ENCODE results near the gene LPP.
"Not testable (repeated sequence)": the region's sequence is repeated elsewhere in the genome, so short reads cannot be mapped to it uniquely, and the experiment has no call there.

Gene LPP

GRCh38 chr3:188126934-188127333, 27.0 kb upstream of the LPP start:
- TF ChIP-seq CTCF (IDR thresholded peaks at IDR 0.05; ENCODE audit: insufficient read depth, low read length): no peak
- TF ChIP-seq REST (IDR thresholded peaks at IDR 0.05; ENCODE audit: insufficient replicate concordance, low read depth): no peak
- TF ChIP-seq SPI1 (IDR thresholded peaks at IDR 0.05; ENCODE audit: borderline replicate concordance, low read depth): no peak
- no peak for TF ChIP-seq GABPA (IDR thresholded peaks at IDR 0.05; ENCODE audit: low read depth)
- no peak for TF ChIP-seq POLR2AphosphoS5 (IDR thresholded peaks at IDR 0.05; ENCODE audit: low read depth)
- no peaks in the 10 kb centered on the region for H3K27me3 ChIP-seq (ENCODE audit: insufficient read depth, poor library complexity, severe bottlenecking)
- no peak overlapping the region for H3K4me3 ChIP-seq (replicated peaks; ENCODE audit: insufficient read depth, low read length)
- H3K27ac ChIP-seq (replicated peaks): no peak overlapping the region
- DNase-seq (ENCODE audit: low read depth in 1 of 2, low spot score in 1 of 2): no peak

GRCh38 chr3:188128905-188129304, 25.1 kb upstream of the LPP start:
- DNase-seq (ENCODE audit: low read depth in 1 of 2, low spot score in 1 of 2): no peak
- no peaks in the 10 kb centered on the region for H3K27me3 ChIP-seq (ENCODE audit: insufficient read depth, poor library complexity, severe bottlenecking)
- no peak overlapping the region for H3K27ac ChIP-seq (replicated peaks)
- no peak overlapping the region for H3K4me3 ChIP-seq (replicated peaks; ENCODE audit: insufficient read depth, low read length)
- no peak for TF ChIP-seq CTCF (IDR thresholded peaks at IDR 0.05; ENCODE audit: insufficient read depth, low read length)
- no peak for TF ChIP-seq REST (IDR thresholded peaks at IDR 0.05; ENCODE audit: insufficient replicate concordance, low read depth)
- TF ChIP-seq GABPA (IDR thresholded peaks at IDR 0.05; ENCODE audit: low read depth): no peak
- no peak for TF ChIP-seq SPI1 (IDR thresholded peaks at IDR 0.05; ENCODE audit: borderline replicate concordance, low read depth)
- TF ChIP-seq POLR2AphosphoS5 (IDR thresholded peaks at IDR 0.05; ENCODE audit: low read depth): no peak

GRCh38 chr3:188131023-188131422, 22.9 kb upstream of the LPP start:
- not testable (repeated sequence) for H3K27ac ChIP-seq (replicated peaks); DNase-seq (ENCODE audit: low read depth in 1 of 2, low spot score in 1 of 2)

GRCh38 chr3:188133219-188133618, 20.7 kb upstream of the LPP start:
- Histone ChIP-seq H3K4me3 (replicated peaks; ENCODE audit: insufficient read depth, low read length) (no peak overlapping the region), H3K27ac (replicated peaks) (no peak overlapping the region), H3K27me3 (ENCODE audit: insufficient read depth, poor library complexity, severe bottlenecking) (no peaks in the 10 kb centered on the region)
- no peak for DNase-seq (ENCODE audit: low read depth in 1 of 2, low spot score in 1 of 2)
- no peak for TF ChIP-seq CTCF (IDR thresholded peaks at IDR 0.05; ENCODE audit: insufficient read depth, low read length)
- TF ChIP-seq GABPA (IDR thresholded peaks at IDR 0.05; ENCODE audit: low read depth): no peak

More at GRCh38 chr3:188131023-188131422, 22.9 kb upstream of the LPP start:
- H3K27me3 ChIP-seq (ENCODE audit: insufficient read depth, poor library complexity, severe bottlenecking); H3K4me3 ChIP-seq (replicated peaks; ENCODE audit: insufficient read depth, low read length): not testable (repeated sequence)
